GM12878 (cell line): ENCODE measurements around the gene TCN1. TPM values are rescaled to one million over a fixed set of nuclear protein-coding genes. Genes with fewer than 3 reads are reported as not detected.

Experiments
- ATAC-seq: fragments of 200-7000 bp; cut with Tn5 transposase; 3 replicates; pipeline ENCODE4 v1.9.1; 2020; ENCODE audit warnings: mild to moderate bottlenecking, moderate library complexity
- BruUV-seq: library from RNA; stranded (reverse); fragments of 400-500 nt; replicated peaks from 2 replicates; lab custom pipeline; 2021; lab: Mats Ljungman, UMichigan
- CTCF ChIA-PET: fragments of 300-600 bp; sonication (Branson Sonifier 250); formaldehyde crosslinking; extraction: SDS; loops from one replicate; lab custom pipeline; 2021; ENCODE audit warnings: inconsistent platforms; lab: Yijun Ruan, JAX
- POLR2A ChIA-PET: fragments of 350-600 bp; formaldehyde crosslinking; extraction: SDS; loops from one replicate; lab custom pipeline; 2021; ENCODE audit warnings: inconsistent platforms; lab: Charles Lee
- RAD21 ChIA-PET: fragments of 300-600 bp; sonication (Branson Sonifier 250); formaldehyde crosslinking; loops from one replicate; lab custom pipeline; 2023; ENCODE audit warnings: antibody characterized with exemption; ENCODE audit not compliant: unreplicated experiment; lab: Charles Lee
- SMC1A ChIA-PET: fragments of 300-600 bp; sonication (Branson Sonifier 250); formaldehyde crosslinking; loops from one replicate; lab custom pipeline; 2023; ENCODE audit not compliant: unreplicated experiment, uncharacterized antibody; lab: Charles Lee
- DNase-seq: peaks from one replicate; pipeline ENCODE4 v3.0.0-alpha.2; 2011; ENCODE audit warnings: low read depth, low spot score
- FAIRE-seq: peaks from 3 replicates; lab custom pipeline; 2011; peaks lifted over from hg19 to GRCh38; lab: Jason Lieb, UNC
- H2AFZ ChIP-seq: 2 replicates; pipeline ENCODE4 v1.6.0; 2011; ENCODE audit warnings: low read depth, low read length, control low read depth; ENCODE audit not compliant: control insufficient read depth
- H3K27ac ChIP-seq: 2 replicates; pipeline ENCODE4 v1.5.1; 2011; ENCODE audit warnings: control low read depth; ENCODE audit not compliant: control insufficient read depth, insufficient read depth
- H3K27me3 ChIP-seq, 2 experiments: replicated peaks in 1 of 2; 2 replicates each; pipeline versions ENCODE4 v1.6.0 to v1.6.1; 2011; ENCODE audit warnings: low read length in 1 of 2; ENCODE audit not compliant: control insufficient read depth in 2 of 2, insufficient read depth in 2 of 2
- H3K36me3 ChIP-seq, 2 experiments: 2 replicates each; pipeline ENCODE4 v1.5.1; 2011; ENCODE audit warnings: low read length in 1 of 2; ENCODE audit not compliant: control insufficient read depth in 2 of 2, insufficient read depth in 2 of 2
- H3K4me1 ChIP-seq: 2 replicates; pipeline ENCODE4 v1.6.1; 2011; ENCODE audit warnings: mild to moderate bottlenecking, low read length, moderate library complexity, mixed read lengths; ENCODE audit not compliant: control insufficient read depth, insufficient read depth
- H3K4me2 ChIP-seq: 2 replicates; pipeline ENCODE4 v1.6.0; 2011; ENCODE audit warnings: control low read depth; ENCODE audit not compliant: control insufficient read depth, insufficient read depth
- H3K4me3 ChIP-seq: fragments of 200-600 bp; sonication (generic); 2 replicates; pipeline ENCODE4 v1.5.1; 2016
- H3K79me2 ChIP-seq: 2 replicates; pipeline ENCODE4 v1.6.0; 2011; ENCODE audit warnings: low read length; ENCODE audit not compliant: control insufficient read depth, insufficient read depth
- H3K9ac ChIP-seq: 2 replicates; pipeline ENCODE4 v1.8.0; 2011; ENCODE audit warnings: low read length, control low read depth, mixed read lengths; ENCODE audit not compliant: control insufficient read depth, insufficient read depth
- H3K9me3 ChIP-seq: replicated peaks from 3 replicates; pipeline ENCODE4 v1.5.1; 2011; ENCODE audit warnings: mild to moderate bottlenecking, low read length; ENCODE audit not compliant: control insufficient read depth, insufficient read depth
- H4K20me1 ChIP-seq: 2 replicates; pipeline ENCODE4 v1.6.0; 2011; ENCODE audit not compliant: control insufficient read depth, insufficient read depth
- FOXK2 ChIP-seq: fragments of 450-650 bp; IDR thresholded peaks from 2 replicates; pipeline ENCODE4 v1.6.1; 2017; ENCODE audit warnings: mild to moderate bottlenecking, moderate library complexity
- GABPA ChIP-seq: IDR thresholded peaks from 2 replicates; pipeline ENCODE4 v1.6.1; 2014; ENCODE audit warnings: antibody characterized with exemption, low read depth, mild to moderate bottlenecking, inconsistent platforms
- MEF2A ChIP-seq: IDR thresholded peaks from 2 replicates; pipeline ENCODE4 v1.6.1; 2011; ENCODE audit warnings: low read depth, mild to moderate bottlenecking, low read length, moderate library complexity; ENCODE audit not compliant: insufficient read depth
- SMAD5 ChIP-seq: IDR thresholded peaks from 2 replicates; pipeline ENCODE4 v1.6.1; 2016; ENCODE audit warnings: antibody characterized with exemption, low read depth
- SMC3 ChIP-seq: IDR thresholded peaks from 2 replicates; pipeline ENCODE4 v1.6.1; 2011; ENCODE audit warnings: low read length, improper control_type of control experiment, borderline replicate concordance
- WGBS: methylation state at CpG from one replicate; pipeline ENCODE4 v1.1.6; 2016; ENCODE audit warnings: low lambda C conversion rate; ENCODE audit not compliant: insufficient replicate concordance, insufficient coverage; ENCODE audit errors: missing lambda C conversion rate; 5-methylcytosine and 5-hydroxymethylcytosine counted together
- in situ Hi-C: fragments of 300-500 bp; cut with MboI; formaldehyde crosslinking; loops from 9 replicates; pipeline ENCODE4 v1.14.3; 2018; ENCODE audit warnings: mixed read lengths
- intact Hi-C: fragments of 100-400 bp; cut with micrococcal nuclease; formaldehyde crosslinking; loops from one replicate; pipeline ENCODE4 v1.14.2; 2022; ENCODE audit not compliant: unreplicated experiment
- polyA plus RNA-seq, 11 experiments: library from polyadenylated mRNA; depleted of rRNA in 4 of 11; unstranded in 6 of 11; stranded (reverse) in 5 of 11; fragments of >200 nt; fragmentation: Nextera tagmentation in 4 of 11; fragmentation: Illumina TruSeq in 1 of 11; extraction: Ambion mirVana in 4 of 11; extraction: Trizol in 1 of 11; gene quantifications; 1 replicate in 1 of 11; 2 replicates in 10 of 11; pipeline versions ENCODE4 v1.2.1 to v1.2.3, GENCODE V29; 2011 to 2016; ENCODE audit warnings: inconsistent platforms in 2 of 11, missing spikeins in 2 of 11, low read depth in 1 of 11
- total RNA-seq, 4 experiments: library from RNA; depleted of rRNA in 3 of 4; stranded (reverse); fragments of >200 nt in 3 of 4; fragmentation: Illumina TruSeq in 1 of 4; extraction: Trizol in 1 of 4; gene quantifications; 2 replicates each; pipeline versions ENCODE4 v1.2.1 to v1.2.3, GENCODE V29; 2013 to 2021
- TF ChIP-seq, protein P1 (sequence below): IDR thresholded peaks from 2 replicates; pipeline ENCODE4 v1.6.1; 2012; ENCODE audit warnings: improper control_type of control experiment, low read depth, low read length; ENCODE audit not compliant: insufficient replicate concordance

The TCN1 gene
- total and polyA plus RNA-seq, 10 of the 15 experiments (the other 5 are each of a cell fraction or from before 2014, with no cell fraction given) = not detected

DNA sequence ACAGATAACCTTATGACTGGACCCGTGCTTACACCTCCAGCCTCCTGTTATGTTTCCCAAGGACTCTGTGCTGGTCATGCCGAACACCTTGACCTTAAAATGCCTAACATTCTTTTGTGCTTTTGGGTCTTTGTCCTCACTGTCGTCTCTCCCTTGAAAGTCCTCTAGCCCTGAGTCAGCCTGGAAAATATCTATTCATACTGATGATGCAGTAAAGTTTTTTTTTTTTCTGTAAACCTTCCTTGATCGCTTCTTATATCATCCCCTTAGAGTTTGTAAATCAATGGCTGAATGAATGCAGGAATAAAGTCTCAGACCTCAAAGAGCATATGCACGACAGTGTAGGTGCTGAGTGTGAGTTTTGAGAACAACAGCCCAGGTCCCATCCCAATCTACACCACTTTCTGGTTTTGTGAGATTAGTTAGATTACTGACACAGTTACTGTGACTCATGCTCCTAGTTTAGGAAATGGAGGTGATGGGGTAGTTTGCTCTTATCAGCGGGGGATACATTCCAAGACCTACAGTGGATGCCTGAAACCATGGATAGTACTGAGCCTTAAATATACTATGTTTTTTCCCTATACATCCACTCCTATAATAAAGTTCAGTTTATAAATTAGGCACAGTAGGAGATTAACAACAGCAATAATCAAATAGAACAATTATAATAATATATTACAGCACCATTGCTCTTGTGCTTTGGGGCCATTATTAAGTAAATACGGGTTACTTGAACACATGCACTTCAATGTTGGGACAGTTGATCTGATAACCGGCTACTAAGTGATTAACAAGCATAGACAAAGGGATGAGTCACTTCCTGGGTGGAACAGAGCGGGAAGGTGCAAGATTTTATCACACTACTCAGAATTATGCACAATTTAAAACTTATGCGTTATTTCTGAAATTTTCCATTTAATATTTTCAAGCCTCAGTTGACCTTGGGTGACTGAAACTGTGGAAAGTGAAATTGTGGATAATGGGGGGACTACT, 8.6 kb downstream of the TCN1 start:
- 21% methylated on average over 10 of the region's 10 CpGs for WGBS
- ChIA-PET RAD21 (no interaction called here), CTCF (interaction anchor here (1.1 kb wide), 1 partner anchor 394 kb away, joined by 4 read pairs; no protein-coding TSS in a partner anchor), SMC1A (no interaction called here), POLR2A (no interaction called here)
- no peak for TF ChIP-seq FOXK2
- TF ChIP-seq GABPA = no peak
- TF ChIP-seq SMAD5 = no peak
- TF ChIP-seq, protein P1, sequence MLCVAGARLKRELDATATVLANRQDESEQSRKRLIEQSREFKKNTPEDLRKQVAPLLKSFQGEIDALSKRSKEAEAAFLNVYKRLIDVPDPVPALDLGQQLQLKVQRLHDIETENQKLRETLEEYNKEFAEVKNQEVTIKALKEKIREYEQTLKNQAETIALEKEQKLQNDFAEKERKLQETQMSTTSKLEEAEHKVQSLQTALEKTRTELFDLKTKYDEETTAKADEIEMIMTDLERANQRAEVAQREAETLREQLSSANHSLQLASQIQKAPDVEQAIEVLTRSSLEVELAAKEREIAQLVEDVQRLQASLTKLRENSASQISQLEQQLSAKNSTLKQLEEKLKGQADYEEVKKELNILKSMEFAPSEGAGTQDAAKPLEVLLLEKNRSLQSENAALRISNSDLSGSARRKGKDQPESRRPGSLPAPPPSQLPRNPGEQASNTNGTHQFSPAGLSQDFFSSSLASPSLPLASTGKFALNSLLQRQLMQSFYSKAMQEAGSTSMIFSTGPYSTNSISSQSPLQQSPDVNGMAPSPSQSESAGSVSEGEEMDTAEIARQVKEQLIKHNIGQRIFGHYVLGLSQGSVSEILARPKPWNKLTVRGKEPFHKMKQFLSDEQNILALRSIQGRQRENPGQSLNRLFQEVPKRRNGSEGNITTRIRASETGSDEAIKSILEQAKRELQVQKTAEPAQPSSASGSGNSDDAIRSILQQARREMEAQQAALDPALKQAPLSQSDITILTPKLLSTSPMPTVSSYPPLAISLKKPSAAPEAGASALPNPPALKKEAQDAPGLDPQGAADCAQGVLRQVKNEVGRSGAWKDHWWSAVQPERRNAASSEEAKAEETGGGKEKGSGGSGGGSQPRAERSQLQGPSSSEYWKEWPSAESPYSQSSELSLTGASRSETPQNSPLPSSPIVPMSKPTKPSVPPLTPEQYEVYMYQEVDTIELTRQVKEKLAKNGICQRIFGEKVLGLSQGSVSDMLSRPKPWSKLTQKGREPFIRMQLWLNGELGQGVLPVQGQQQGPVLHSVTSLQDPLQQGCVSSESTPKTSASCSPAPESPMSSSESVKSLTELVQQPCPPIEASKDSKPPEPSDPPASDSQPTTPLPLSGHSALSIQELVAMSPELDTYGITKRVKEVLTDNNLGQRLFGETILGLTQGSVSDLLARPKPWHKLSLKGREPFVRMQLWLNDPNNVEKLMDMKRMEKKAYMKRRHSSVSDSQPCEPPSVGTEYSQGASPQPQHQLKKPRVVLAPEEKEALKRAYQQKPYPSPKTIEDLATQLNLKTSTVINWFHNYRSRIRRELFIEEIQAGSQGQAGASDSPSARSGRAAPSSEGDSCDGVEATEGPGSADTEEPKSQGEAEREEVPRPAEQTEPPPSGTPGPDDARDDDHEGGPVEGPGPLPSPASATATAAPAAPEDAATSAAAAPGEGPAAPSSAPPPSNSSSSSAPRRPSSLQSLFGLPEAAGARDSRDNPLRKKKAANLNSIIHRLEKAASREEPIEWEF = no peak
- TF ChIP-seq MEF2A = no peak
- no peak for TF ChIP-seq SMC3
- H3K79me2 ChIP-seq = no peaks in the 10 kb centered on the region
- no peaks in the 10 kb centered on the region for H4K20me1 ChIP-seq
- no peaks in the 10 kb centered on the region for H3K4me1 ChIP-seq
- H3K4me2 ChIP-seq = no peak overlapping the region
- H3K9ac ChIP-seq = no peak overlapping the region
- H3K27me3 ChIP-seq = no peaks in the 10 kb centered on the region; a peak in 1 of 4 replicates
- no peak for ATAC-seq
- no TSS peak for BruUV-seq
- H3K36me3 ChIP-seq = no peaks in the 10 kb centered on the region
- DNase-seq = no peak
- no peak overlapping the region for H2AFZ ChIP-seq
- in situ Hi-C loops = no loop called here
- H3K4me3 ChIP-seq = no peak overlapping the region
- no peak overlapping the region for H3K27ac ChIP-seq
- H3K9me3 ChIP-seq = no peaks in the 10 kb centered on the region
- intact Hi-C loops = no loop called here
- no peak for FAIRE-seq
